Measurements from ENCODE around the gene MRPS12. TPM values are rescaled to one million over a fixed set of nuclear protein-coding genes. Genes with fewer than 3 reads are reported as not detected.

The MRPS12 gene
- total RNA-seq, 1 donor = 9.9 TPM

DNA sequence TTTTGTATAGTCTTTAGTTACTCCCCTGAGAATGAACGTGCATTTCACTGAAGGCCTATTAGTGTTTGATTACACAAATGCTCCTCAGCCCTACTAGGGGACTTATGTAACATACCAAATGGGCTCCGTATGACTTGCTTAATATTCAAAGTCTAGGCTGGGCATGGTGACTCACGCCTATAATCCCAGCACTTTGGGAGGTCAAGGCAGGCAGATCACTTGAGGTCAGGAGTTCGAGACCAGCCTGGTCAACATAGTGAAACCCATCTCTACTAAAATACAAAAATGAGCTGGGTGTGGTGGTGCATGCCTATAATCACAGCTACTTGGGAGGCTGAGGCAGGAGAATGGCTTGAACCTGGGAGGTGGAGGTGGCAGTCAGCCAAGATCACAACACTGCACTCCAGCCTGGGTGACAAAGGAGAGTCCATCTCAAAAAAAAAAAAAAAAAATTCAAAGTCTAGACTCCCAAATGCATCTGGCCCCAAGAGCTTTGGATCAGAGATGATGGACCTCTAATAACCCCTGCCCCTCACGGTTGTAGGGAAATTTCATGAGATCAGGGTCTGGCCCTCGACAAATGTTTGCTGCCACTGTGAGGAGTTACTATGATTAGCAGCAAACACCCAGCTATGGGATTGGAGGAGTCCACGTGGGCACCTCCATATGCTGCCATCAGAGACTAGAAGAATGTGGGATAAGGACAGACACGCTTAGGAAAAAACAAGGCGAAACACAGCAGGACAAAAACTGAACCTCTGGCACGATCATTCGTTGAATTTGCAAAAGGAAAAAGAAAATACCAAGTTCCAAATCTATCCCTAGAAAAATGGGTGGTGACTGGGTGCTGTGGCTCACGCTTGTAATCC, 40.2 kb downstream of the MRPS12 start:
- Histone ChIP-seq H3K4me1 (ENCODE audit: insufficient read depth, low read length) (peaks cover 4% of the 10 kb centered on the region), H3K4me3 (ENCODE audit: low read length) (no peak overlapping the region), H3K9me3 (ENCODE audit: low read depth, low read length) (no peaks in the 10 kb centered on the region), H3K27me3 (ENCODE audit: insufficient read depth, low read length) (peaks cover 13% of the 10 kb centered on the region)

DNA sequence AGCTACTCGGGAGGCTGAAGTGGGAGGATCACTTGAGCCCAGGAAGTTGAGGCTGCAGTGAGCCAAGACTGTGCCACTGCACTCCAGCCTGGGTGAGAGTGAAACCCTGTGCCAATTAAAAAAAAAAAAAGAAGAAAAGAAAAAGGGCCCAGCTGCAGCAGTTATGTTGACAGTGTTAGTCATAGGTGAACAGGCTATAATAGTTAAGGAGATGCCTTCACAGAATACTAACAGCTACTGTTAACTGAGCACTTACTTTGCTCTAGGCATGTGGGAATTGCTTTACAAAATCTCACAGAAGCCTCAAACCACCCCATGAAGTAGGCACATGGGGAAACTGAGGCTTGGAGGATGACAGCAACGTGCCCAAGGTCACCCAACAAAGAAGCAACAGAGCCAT, 40.9 kb downstream of the MRPS12 start:
- no peaks in the 10 kb centered on the region for H3K9me3 ChIP-seq (ENCODE audit: low read depth, low read length)
- H3K4me3 ChIP-seq (ENCODE audit: low read length) = no peak overlapping the region
- H3K27me3 ChIP-seq (ENCODE audit: insufficient read depth, low read length) = peaks cover 21% of the 10 kb centered on the region
- H3K4me1 ChIP-seq (ENCODE audit: insufficient read depth, low read length) = peaks cover 4% of the 10 kb centered on the region

DNA sequence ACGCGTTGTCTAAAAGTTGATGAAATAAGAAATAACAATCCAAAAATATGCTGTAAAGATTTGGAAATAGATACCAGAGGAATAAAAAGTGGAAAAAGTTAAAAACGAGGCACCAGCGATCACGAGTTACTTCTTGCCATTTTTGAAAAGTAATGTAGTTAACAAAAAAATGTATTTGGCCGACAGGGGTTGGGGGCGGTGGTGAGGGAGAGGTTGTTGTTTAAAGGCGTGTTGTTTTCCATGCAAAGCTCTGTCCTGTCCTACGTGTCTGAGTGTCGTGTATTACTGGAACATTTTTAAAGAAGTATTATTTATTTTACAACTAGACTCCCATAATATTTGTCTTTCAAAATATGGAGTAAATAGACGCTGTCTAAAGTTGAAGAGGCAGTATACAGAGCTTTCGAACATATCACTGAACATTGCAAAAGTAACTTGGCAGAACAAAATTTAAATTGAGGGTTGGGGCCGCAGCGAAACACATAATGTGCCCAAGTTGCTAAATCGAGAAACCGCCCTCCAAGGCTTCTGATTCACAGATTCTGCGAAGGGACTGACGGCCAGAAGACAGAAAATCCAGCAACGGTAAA, 44.0 kb downstream of the MRPS12 start:
- Histone ChIP-seq H3K4me1 (ENCODE audit: insufficient read depth, low read length) (peaks cover 4% of the 10 kb centered on the region), H3K27me3 (ENCODE audit: insufficient read depth, low read length) (peaks cover 21% of the 10 kb centered on the region), H3K9me3 (ENCODE audit: low read depth, low read length) (no peaks in the 10 kb centered on the region), H3K4me3 (ENCODE audit: low read length) (no peak overlapping the region)

DNA sequence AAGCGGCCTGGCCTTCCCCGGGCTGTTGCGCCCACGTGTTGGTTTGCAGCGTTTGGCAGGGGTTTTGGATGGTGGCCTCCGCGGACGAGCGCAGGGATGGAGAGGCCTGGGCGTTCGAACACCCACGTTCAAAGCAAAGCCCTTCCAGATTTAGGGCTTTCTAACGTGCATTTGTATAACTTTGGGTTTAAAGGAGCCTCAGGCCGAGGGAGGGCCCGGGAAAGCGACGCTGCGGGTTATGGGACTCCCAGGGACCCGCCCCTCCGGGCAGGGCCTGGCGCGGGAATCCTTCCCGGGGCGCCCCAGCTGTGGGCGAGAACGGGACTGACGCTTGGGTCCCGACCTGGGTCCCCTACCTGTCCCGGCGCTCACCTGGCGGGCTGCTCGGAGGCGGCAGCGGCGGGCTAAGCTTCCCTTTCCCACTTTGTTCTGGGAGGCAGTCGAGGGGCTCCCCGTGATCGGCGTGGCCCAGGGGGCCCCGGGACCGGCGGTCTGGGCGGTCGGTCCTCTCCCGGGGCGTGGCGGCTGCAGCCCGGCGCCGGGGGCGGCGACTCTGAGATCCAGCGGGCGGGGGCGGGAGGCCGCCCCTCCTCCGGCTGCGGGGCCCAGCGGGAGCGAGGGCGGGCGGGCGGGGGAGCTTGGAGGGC, 44.6 kb downstream of the MRPS12 start, which contains the start of gene FBXO17:
FBXO17 (minus strand) TSS at position 529 of the 647 bp plus-strand sequence. CDS start 25,423 bp downstream, outside the sequence.
- peaks cover 21% of the 10 kb centered on the region for H3K27me3 ChIP-seq (ENCODE audit: insufficient read depth, low read length)
- H3K9me3 ChIP-seq (ENCODE audit: low read depth, low read length) = no peaks in the 10 kb centered on the region
- no peak within 1 kb of the TSS for H3K4me3 ChIP-seq (ENCODE audit: low read length)
- H3K4me1 ChIP-seq (ENCODE audit: insufficient read depth, low read length) = peaks cover 4% of the 10 kb centered on the region

DNA sequence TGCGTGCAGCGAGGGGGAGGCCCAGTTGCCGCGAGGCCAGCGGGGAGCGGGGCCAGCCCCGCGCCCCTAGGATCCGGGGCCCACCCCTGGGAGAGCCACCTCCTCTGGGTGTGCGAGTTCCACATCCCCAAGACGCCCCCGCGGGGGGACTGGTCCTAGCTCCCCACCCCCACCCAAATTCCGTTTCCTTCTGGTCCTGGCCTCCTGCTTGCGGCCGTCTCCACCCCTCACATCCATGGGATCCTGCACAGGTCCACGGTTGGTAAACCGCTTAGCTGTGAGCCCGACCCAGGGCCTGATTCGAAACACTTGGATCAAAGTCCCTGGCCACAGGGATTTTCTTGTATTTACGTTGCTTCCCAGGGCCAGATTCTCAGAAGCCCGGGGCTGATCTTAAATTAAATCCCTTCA, 45.1 kb downstream of the MRPS12 start:
- H3K9me3 ChIP-seq (ENCODE audit: low read depth, low read length) = no peaks in the 10 kb centered on the region

DNA sequence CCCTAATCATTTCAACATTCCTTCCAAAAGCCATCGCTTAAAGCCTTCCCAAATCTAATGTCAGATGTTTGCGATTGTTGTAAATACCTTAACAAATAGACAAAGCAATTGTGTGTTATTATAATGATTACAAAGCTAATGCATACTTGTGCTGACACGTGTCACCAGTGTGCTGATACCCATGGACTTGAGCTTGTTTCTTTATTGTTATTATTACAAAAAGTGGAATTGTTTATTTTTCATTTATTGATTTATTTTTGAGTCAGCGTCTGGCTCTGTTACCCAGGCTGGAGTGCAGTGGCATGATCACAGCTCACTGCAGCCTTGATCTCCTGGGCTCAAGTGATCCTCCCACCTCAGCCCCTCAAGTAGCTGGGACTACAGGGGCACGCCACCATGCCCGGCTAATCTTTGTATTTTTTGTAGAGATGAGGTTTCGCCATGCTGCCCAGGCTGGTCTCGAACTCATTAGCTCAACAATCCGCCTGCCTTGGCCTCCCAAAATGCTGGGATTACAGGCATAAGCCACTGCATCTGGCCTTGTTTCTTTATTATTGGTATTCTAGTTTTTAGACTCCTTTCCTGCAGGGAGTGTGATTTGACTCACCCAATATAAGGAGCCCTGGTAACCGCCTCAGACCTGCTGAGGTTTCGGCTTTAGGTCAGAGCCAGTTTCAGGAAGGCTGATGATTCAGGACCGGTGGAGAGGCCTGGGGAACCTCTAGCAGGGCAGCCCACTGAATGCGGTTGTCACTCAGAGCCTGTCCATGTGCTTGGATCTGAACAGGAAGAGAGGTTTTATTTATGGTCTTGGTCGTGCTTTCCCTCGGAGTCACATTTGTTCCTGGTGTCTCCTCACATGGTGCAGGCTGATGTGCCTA, 46.9 kb downstream of the MRPS12 start:
- Histone ChIP-seq H3K4me3 (ENCODE audit: low read length) (no peak overlapping the region), H3K4me1 (ENCODE audit: insufficient read depth, low read length) (peaks cover 4% of the 10 kb centered on the region), H3K27me3 (ENCODE audit: insufficient read depth, low read length) (peaks cover 21% of the 10 kb centered on the region), H3K9me3 (ENCODE audit: low read depth, low read length) (no peaks in the 10 kb centered on the region)

More for the DNA sequence above, 45.1 kb downstream of the MRPS12 start:
- H3K4me3 ChIP-seq (ENCODE audit: low read length) = no peak overlapping the region
- H3K4me1 ChIP-seq (ENCODE audit: insufficient read depth, low read length) = peaks cover 4% of the 10 kb centered on the region
- peaks cover 21% of the 10 kb centered on the region for H3K27me3 ChIP-seq (ENCODE audit: insufficient read depth, low read length)

DNA sequence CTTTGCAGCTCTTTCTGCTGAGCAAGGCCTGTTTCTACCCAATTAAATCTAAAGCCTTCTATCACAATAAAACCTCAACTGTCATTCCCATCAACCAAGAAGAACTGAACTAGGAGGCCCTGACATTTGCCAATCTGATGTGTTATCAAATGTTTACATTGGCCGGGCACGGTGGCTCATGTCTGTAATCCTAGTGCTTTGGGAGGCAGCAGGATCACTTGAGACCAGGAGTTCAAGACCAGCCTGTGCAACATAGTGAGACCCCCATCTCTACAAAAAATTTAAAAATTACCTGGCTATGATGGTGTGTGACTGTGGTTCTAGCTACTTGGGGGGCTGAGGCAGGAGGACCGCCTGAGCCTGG, 47.6 kb downstream of the MRPS12 start:
- peaks cover 21% of the 10 kb centered on the region for H3K27me3 ChIP-seq (ENCODE audit: insufficient read depth, low read length)
- peaks cover 4% of the 10 kb centered on the region for H3K4me1 ChIP-seq (ENCODE audit: insufficient read depth, low read length)
- H3K9me3 ChIP-seq (ENCODE audit: low read depth, low read length) = no peaks in the 10 kb centered on the region
- no peak overlapping the region for H3K4me3 ChIP-seq (ENCODE audit: low read length)

DNA sequence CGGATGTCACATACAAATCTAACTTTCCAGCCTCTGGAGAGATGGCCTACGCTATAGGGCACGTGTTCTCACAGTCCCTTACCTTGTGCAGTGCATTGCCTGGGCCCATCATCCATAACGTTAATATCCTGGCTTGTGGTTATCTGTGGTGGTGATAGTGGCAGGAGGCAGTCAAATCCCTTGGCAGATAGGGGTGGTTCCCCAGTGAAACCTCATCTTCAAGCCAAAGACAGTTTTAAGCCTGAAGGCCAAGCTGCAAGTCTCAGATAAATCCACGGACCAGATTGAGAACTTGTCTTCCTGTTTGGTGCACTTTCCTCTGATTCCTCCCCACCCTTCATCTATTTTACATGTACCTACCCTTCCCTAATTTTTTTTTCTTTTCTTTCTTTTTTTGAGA, 49.1 kb downstream of the MRPS12 start:
- Histone ChIP-seq H3K4me1 (ENCODE audit: insufficient read depth, low read length) (peaks cover 4% of the 10 kb centered on the region), H3K4me3 (ENCODE audit: low read length) (no peak overlapping the region), H3K9me3 (ENCODE audit: low read depth, low read length) (no peaks in the 10 kb centered on the region), H3K27me3 (ENCODE audit: insufficient read depth, low read length) (peaks cover 15% of the 10 kb centered on the region)

DNA sequence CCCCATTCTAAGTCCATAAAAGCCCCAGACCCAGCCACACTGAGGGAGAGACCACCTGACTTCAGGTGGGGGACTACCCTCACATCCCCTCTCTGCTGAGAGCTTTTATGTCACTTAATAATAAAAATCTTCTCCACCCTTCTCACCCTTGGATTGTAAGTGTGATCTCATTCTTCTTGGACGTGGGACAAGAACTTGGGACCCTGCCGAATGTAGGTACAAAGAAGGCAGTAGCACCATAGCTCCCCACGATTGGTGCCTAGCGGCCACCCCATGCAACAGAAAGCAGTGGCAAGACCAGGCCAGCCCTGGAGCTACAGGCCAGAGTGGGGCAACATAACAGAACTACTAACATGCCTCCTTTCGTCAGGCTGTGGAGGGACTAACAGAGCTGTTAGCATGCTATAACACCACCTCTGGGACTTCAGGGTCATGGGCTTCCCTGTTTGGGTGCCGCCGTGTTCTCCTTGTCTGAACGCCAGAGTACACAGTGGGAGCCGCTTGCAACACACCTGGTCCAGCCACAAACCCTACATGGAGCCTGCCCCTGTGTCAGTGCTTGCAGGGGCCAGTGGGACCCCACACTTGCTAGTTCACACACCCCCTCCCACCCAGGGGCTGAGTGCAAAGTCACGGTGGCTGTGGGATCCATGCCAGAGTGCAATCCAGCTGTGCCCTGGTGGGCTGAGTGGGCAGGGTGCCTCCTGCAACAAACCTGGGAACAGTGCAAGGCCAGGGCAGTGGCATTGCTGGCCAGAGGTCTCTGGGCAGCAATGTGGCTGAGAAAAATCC, 50.0 kb downstream of the MRPS12 start:
- Histone ChIP-seq H3K4me1 (ENCODE audit: insufficient read depth, low read length) (no peaks in the 10 kb centered on the region), H3K27me3 (ENCODE audit: insufficient read depth, low read length) (peaks cover 10% of the 10 kb centered on the region), H3K4me3 (ENCODE audit: low read length) (no peak overlapping the region), H3K9me3 (ENCODE audit: low read depth, low read length) (no peaks in the 10 kb centered on the region)

Other genes starting within 250 kb of the MRPS12 start
- gene CAPN12, start 186.5 kb upstream of the MRPS12 start, total RNA-seq = 1.8 TPM
- gene LGALS7, start 157.4 kb upstream of the MRPS12 start, total RNA-seq = not detected
- not detected for gene LGALS7B, start 141.7 kb upstream of the MRPS12 start, total RNA-seq
- gene LGALS4, start 118.0 kb upstream of the MRPS12 start, total RNA-seq = 0.21 TPM
- 14.3 TPM for gene ECH1, start 99.2 kb upstream of the MRPS12 start, total RNA-seq
- 304 TPM for gene HNRNPL, start 81.0 kb upstream of the MRPS12 start, total RNA-seq
- gene RINL, start 52.7 kb upstream of the MRPS12 start, total RNA-seq = 8.1 TPM
- gene SIRT2, start 31.3 kb upstream of the MRPS12 start, total RNA-seq = 50.7 TPM
- gene NFKBIB, start 31.0 kb upstream of the MRPS12 start, total RNA-seq = 22.6 TPM
- 0.42 TPM for gene CCER2, start 18.8 kb upstream of the MRPS12 start, total RNA-seq
- 6.4 TPM for gene SARS2, start 181 bp upstream of the MRPS12 start, total RNA-seq
- gene FBXO17, start 44.8 kb downstream of the MRPS12 start, total RNA-seq = under 0.01 TPM
- gene FBXO27, start 101.6 kb downstream of the MRPS12 start, total RNA-seq = not detected
- gene ACP7, start 153.4 kb downstream of the MRPS12 start, total RNA-seq = not detected
- gene PAK4, start 194.8 kb downstream of the MRPS12 start, total RNA-seq = 1.5 TPM